HG03354 (cell line): ENCODE measurements around the gene MDFIC2.
A peak's percentile ranks its signal among the peaks of the same experiment; 100 is the strongest.
"Not testable (repeated sequence)": the region's sequence is repeated elsewhere in the genome, so short reads cannot be mapped to it uniquely, and the experiment has no call there.

ENCODE experiments used
- ATAC-seq: cut with Tn5 transposase; IDR thresholded peaks from one replicate; pipeline ENCODE4 v1.9.1; 2021; ENCODE audit warnings: mild to moderate bottlenecking; ENCODE audit not compliant: unreplicated experiment, poor library complexity, severe bottlenecking

The MDFIC2 gene

GRCh38 chr3:70312336-70312735, at the start of gene MDFIC2:
Gene MDFIC2 (minus strand): TSS chr3:70312638. CDS start chr3:70311973, 665 bp downstream.
- ATAC-seq, result no peak

GRCh38 chr3:70360979-70361760, 48.7 kb upstream of the MDFIC2 start:
- peak; percentile 81 for ATAC-seq

GRCh38 chr3:70359711-70360110, 47.3 kb upstream of the MDFIC2 start:
- no peak for ATAC-seq

GRCh38 chr3:70358978-70359580, 46.6 kb upstream of the MDFIC2 start:
- no peak for ATAC-seq

GRCh38 chr3:70352215-70352614, 39.8 kb upstream of the MDFIC2 start:
- ATAC-seq, result no peak

- ATAC-seq, result no peak
Observed at GRCh38 chr3:70342149-70342548, 29.7 kb upstream of the MDFIC2 start.

- not testable (repeated sequence) for ATAC-seq
Observed at GRCh38 chr3:70336885-70337284, 24.4 kb upstream of the MDFIC2 start.

- ATAC-seq, result no peak
Observed at GRCh38 chr3:70333080-70333479, 20.6 kb upstream of the MDFIC2 start.

- ATAC-seq, result no peak
Observed at GRCh38 chr3:70315021-70315420, 2.6 kb upstream of the MDFIC2 start.

GRCh38 chr3:70310809-70311208, 1.6 kb downstream of the MDFIC2 start:
- ATAC-seq, result no peak

- no peak for ATAC-seq
Observed at GRCh38 chr3:70309591-70309990, 2.8 kb downstream of the MDFIC2 start.

GRCh38 chr3:70308760-70309159, 3.7 kb downstream of the MDFIC2 start:
- no peak for ATAC-seq

- ATAC-seq, result no peak
Observed at GRCh38 chr3:70306736-70307135, 5.7 kb downstream of the MDFIC2 start.

- ATAC-seq, result no peak
Observed at GRCh38 chr3:70298385-70298784, 14.1 kb downstream of the MDFIC2 start.

- no peak for ATAC-seq
Observed at GRCh38 chr3:70291097-70291482, 21.3 kb downstream of the MDFIC2 start.

GRCh38 chr3:70290431-70291096, 21.9 kb downstream of the MDFIC2 start:
- ATAC-seq, result not testable (repeated sequence)

- no peak for ATAC-seq
Observed at GRCh38 chr3:70281663-70282062, 30.8 kb downstream of the MDFIC2 start.

GRCh38 chr3:70277304-70277703, 35.1 kb downstream of the MDFIC2 start:
- no peak for ATAC-seq

GRCh38 chr3:70276901-70277300, 35.5 kb downstream of the MDFIC2 start:
- no peak for ATAC-seq

- ATAC-seq, result no peak
Observed at GRCh38 chr3:70273492-70273891, 38.9 kb downstream of the MDFIC2 start.

- no peak for ATAC-seq
Observed at GRCh38 chr3:70272798-70273197, 39.6 kb downstream of the MDFIC2 start.
